Muscle of leg (tissue), 11 donors: Measurements from ENCODE around the gene OTUB2. TPM values are rescaled to one million over a fixed set of nuclear protein-coding genes. Genes with fewer than 3 reads are reported as not detected.

Experiments used
- DNase-seq: peaks from one replicate; pipeline ENCODE4 v3.0.0; 2013
- H3K27ac ChIP-seq: one replicate; pipeline ENCODE4 v1.5.1; 2013; ENCODE audit warnings: mild to moderate bottlenecking, low read length, control low read depth
- H3K27me3 ChIP-seq: one replicate; pipeline ENCODE4 v1.6.1; 2013; ENCODE audit warnings: low read length; ENCODE audit not compliant: control insufficient read depth, insufficient read depth
- H3K36me3 ChIP-seq: one replicate; pipeline ENCODE4 v1.6.1; 2013; ENCODE audit warnings: low read length; ENCODE audit not compliant: control insufficient read depth, insufficient read depth
- H3K4me1 ChIP-seq: one replicate; pipeline ENCODE4 v1.6.1; 2013; ENCODE audit warnings: low read length; ENCODE audit not compliant: control insufficient read depth, insufficient read depth
- H3K4me3 ChIP-seq: one replicate; pipeline ENCODE4 v1.5.1; 2013; ENCODE audit warnings: low read length, control low read depth
- H3K9me3 ChIP-seq: replicated peaks from 2 replicates; pipeline ENCODE4 v1.6.1; 2013; ENCODE audit warnings: low read depth, low read length; ENCODE audit not compliant: control insufficient read depth
- WGBS: methylation state at CpG from one replicate; pipeline ENCODE4 v1.1.5; 2013; ENCODE audit warnings: missing lambda C conversion rate; ENCODE audit not compliant: insufficient coverage; 5-methylcytosine and 5-hydroxymethylcytosine counted together
- polyA plus RNA-seq, 8 donors: library from polyadenylated mRNA; unstranded; fragments of 120-200 nt; gene quantifications; one replicate each; pipeline versions ENCODE4 v1.2.1 to v1.2.3, GENCODE V29; 2013; ENCODE audit warnings: inconsistent platforms in 1 of 8, low replicate concordance in 1 of 8; ENCODE audit not compliant: insufficient read length in 8 of 8, insufficient read depth in 1 of 8
- total RNA-seq: library from RNA; stranded (reverse); fragments of 120-200 nt; gene quantifications from one replicate; pipeline ENCODE4 v1.2.4, GENCODE V29; 2013

Gene OTUB2
- total and polyA plus RNA-seq, 9 donors, result 0.59 to 1.3 (median 1.0) TPM

- 67% methylated on average over 4 of the region's 4 CpGs for WGBS
- H3K36me3 ChIP-seq, result no peaks in the 10 kb centered on the region
- no peak overlapping the region for H3K4me3 ChIP-seq
- DNase-seq, result no peak
- H3K9me3 ChIP-seq, result no peaks in the 10 kb centered on the region
- H3K4me1 ChIP-seq, result peaks cover 6% of the 10 kb centered on the region
- peaks cover 2% of the 10 kb centered on the region for H3K27me3 ChIP-seq
- no peak overlapping the region for H3K27ac ChIP-seq
Observed at GRCh38 chr14:94028450-94028826, 2.3 kb downstream of the OTUB2 start.

DNA sequence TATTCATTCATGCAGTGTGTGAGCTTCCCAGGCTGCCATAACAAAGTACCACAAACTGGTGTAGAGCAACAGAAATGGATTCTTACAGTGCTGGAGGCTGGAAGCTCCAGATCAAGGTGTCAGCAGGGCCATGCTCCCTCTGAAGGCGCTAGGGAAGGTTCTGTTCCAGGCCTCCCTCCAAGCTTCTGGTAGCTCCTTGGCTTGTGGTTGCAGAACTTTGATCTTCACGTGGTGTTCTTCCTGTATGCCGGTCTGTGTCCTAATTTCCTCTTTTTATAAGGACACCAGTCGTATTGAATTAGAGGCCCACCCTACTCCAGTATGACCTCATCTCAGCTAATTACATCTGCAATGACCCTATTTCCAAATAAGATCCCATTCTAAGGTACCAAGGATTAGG, 3.1 kb downstream of the OTUB2 start:
- Histone ChIP-seq H3K4me3 (no peak overlapping the region), H3K27me3 (peaks cover 2% of the 10 kb centered on the region), H3K36me3 (no peaks in the 10 kb centered on the region), H3K4me1 (peaks cover 6% of the 10 kb centered on the region), H3K27ac (no peak overlapping the region), H3K9me3 (no peaks in the 10 kb centered on the region)
- no peak for DNase-seq
- 78% methylated on average over 4 of the region's 4 CpGs for WGBS

DNA sequence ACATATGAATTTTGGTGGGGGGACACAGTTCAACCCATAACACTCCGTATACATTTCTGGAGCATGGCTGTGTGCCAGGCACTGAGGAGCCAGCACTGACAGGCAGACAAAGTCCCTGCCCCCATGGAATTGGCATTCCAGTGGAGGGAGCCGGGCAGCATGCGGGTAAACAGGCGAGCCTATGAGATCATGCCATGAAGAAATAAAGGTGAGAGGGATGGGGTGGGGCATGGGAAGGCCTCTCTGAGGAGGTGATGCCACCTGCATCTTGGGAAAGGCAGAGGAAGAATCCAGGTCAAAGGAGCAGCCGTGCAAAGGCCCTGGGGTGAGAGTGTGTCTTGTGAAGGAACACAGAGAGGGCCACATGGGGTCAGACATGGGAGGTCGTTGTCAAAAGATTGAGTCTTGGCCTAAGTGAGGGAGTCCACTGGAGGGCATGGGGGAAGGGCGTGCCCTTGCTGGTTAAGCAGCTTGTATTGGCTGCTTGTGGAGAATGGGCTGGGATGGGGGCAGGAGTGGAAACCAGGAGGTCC, 3.6 kb downstream of the OTUB2 start:
- Histone ChIP-seq H3K27ac (no peak overlapping the region), H3K36me3 (no peaks in the 10 kb centered on the region), H3K9me3 (peaks cover 2% of the 10 kb centered on the region), H3K4me1 (peaks cover 6% of the 10 kb centered on the region), H3K4me3 (no peak overlapping the region), H3K27me3 (peaks cover 2% of the 10 kb centered on the region)
- no peak for DNase-seq
- 94% methylated on average over 6 of the region's 7 CpGs for WGBS

GRCh38 chr14:94030571-94030970, 4.4 kb downstream of the OTUB2 start:
- no peak overlapping the region for H3K4me3 ChIP-seq
- no peak overlapping the region for H3K27ac ChIP-seq
- H3K36me3 ChIP-seq, result no peaks in the 10 kb centered on the region
- peaks cover 5% of the 10 kb centered on the region for H3K9me3 ChIP-seq
- peaks cover 6% of the 10 kb centered on the region for H3K4me1 ChIP-seq
- no peak for DNase-seq
- H3K27me3 ChIP-seq, result peaks cover 2% of the 10 kb centered on the region
- WGBS, result 90% methylated on average over 13 of the region's 14 CpGs

DNA sequence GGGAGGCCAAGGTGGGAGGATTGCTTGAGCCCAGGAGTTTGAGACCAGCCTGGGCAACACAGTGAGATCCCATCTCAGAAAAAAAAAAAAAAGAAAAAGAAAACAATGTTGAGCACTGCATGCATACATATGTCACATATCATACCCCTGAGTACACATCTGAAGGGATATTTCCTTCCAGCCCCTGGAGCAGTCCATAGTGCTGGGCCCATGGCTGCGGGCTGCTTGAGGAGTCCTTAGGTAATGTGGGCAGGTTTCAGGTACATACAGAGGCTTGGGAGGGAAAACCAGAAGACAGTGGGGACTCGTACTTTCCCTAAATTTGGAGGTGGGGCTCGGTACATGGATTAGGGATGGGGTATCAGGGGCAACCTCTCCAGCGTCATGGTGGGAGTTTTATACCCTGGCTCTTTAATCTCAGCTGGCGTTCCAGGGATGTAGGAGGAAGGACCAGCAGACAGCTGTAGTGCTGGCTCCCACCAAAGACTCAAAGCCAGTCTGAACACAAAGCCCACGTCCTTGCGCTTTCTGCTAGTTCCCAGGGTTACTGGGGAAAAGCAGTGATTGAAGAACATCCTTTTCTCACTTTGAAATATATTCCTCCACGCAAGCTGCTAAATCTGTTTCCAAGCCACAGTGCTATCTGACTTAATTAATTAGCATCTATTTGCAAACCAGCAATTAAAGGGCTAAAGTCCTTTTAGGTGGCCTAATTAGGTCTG, 5.2 kb downstream of the OTUB2 start:
- peaks cover 5% of the 10 kb centered on the region for H3K9me3 ChIP-seq
- WGBS, result 69% methylated on average over 6 of the region's 8 CpGs
- H3K27ac ChIP-seq, result no peak overlapping the region
- no peaks in the 10 kb centered on the region for H3K36me3 ChIP-seq
- H3K27me3 ChIP-seq, result peaks cover 2% of the 10 kb centered on the region
- peaks cover 4% of the 10 kb centered on the region for H3K4me1 ChIP-seq
- no peak for DNase-seq
- H3K4me3 ChIP-seq, result no peak overlapping the region

- peaks cover under 1% of the 10 kb centered on the region for H3K27me3 ChIP-seq
- H3K9me3 ChIP-seq, result peaks cover 5% of the 10 kb centered on the region
- H3K4me1 ChIP-seq, result peaks cover 2% of the 10 kb centered on the region
- H3K36me3 ChIP-seq, result no peaks in the 10 kb centered on the region
- WGBS, result 80% methylated on average over 2 of the region's 7 CpGs
- H3K27ac ChIP-seq, result no peak overlapping the region
- no peak for DNase-seq
- no peak overlapping the region for H3K4me3 ChIP-seq
Observed at GRCh38 chr14:94031883-94032279, 5.7 kb downstream of the OTUB2 start.

DNA sequence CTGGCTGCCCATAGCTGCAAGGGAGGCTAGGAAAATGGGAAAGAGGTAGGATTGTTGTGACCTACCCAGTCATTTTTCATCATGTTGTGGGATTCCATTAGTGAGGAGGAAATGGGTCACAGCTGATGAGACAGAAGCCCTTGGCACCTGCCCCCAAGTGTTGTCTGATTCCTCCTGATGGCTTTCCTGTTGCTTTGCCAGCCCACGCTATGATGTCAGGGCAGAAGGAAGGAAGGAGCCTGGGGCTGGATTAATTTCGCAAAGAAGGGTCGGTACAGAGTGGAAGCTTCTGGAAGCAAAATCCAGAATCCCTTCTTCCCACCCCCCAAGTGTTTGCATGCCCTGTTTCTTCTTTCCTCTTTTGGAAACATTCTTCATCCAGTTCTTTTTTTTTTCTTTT, 8.7 kb downstream of the OTUB2 start:
- no peaks in the 10 kb centered on the region for H3K27me3 ChIP-seq
- peaks cover 5% of the 10 kb centered on the region for H3K9me3 ChIP-seq
- WGBS, result no CpG with 5 or more reads among the region's 3 CpGs
- H3K36me3 ChIP-seq, result no peaks in the 10 kb centered on the region
- H3K4me1 ChIP-seq, result no peaks in the 10 kb centered on the region
- no peak overlapping the region for H3K4me3 ChIP-seq
- no peak overlapping the region for H3K27ac ChIP-seq
- DNase-seq, result no peak

GRCh38 chr14:94036313-94037167, 10.4 kb downstream of the OTUB2 start:
- Histone ChIP-seq H3K9me3 (peaks cover 5% of the 10 kb centered on the region), H3K36me3 (no peaks in the 10 kb centered on the region), H3K27me3 (no peaks in the 10 kb centered on the region), H3K4me1 (peaks cover 2% of the 10 kb centered on the region), H3K4me3 (no peak overlapping the region), H3K27ac (no peak overlapping the region)
- WGBS, result 35% methylated on average over 8 of the region's 12 CpGs
- DNase-seq, result peak; percentile 58

- Histone ChIP-seq H3K27me3 (no peaks in the 10 kb centered on the region), H3K36me3 (no peaks in the 10 kb centered on the region), H3K4me1 (peaks cover 9% of the 10 kb centered on the region), H3K4me3 (no peak overlapping the region), H3K27ac (no peak overlapping the region), H3K9me3 (peaks cover 5% of the 10 kb centered on the region)
- 78% methylated on average over 7 of the region's 9 CpGs for WGBS
- no peak for DNase-seq
Observed at GRCh38 chr14:94037954-94038353, 11.8 kb downstream of the OTUB2 start.

DNA sequence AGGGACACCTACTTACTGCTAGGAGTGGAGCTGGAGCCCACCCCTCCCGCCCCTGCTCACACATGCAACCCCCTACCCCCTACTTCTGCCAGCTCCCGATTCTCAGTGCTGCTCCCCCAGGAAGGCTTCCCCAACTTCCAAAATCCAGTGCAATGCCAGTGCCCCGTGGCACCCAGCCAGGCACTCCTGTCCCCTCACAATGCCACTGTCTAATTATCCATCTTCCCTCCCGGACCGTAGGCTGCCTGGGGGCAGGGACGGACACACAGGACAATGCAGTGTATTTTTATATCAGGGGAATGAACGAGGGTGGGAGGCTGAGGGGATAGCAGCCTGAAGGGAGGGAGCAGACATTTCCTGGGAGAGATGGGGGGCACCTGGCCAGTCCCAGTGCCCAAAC, 12.4 kb downstream of the OTUB2 start:
- no peak overlapping the region for H3K27ac ChIP-seq
- peaks cover 1% of the 10 kb centered on the region for H3K36me3 ChIP-seq
- H3K4me3 ChIP-seq, result no peak overlapping the region
- H3K9me3 ChIP-seq, result peaks cover 5% of the 10 kb centered on the region
- DNase-seq, result no peak
- WGBS, result 76% methylated on average over 4 of the region's 7 CpGs
- H3K27me3 ChIP-seq, result no peaks in the 10 kb centered on the region
- peaks cover 9% of the 10 kb centered on the region for H3K4me1 ChIP-seq
